GM12891 (cell line): ENCODE results near the gene RPH3AL.

Source experiments
- POLR2A ChIP-seq: IDR thresholded peaks from 2 replicates; pipeline ENCODE4 v1.6.1; 2011; ENCODE audit warnings: low read depth, low read length, control low read depth
- POLR2AphosphoS5 ChIP-seq: IDR thresholded peaks from 2 replicates; pipeline ENCODE4 v1.6.1; 2011; ENCODE audit warnings: low read depth, low read length, control low read depth
- SPI1 ChIP-seq: IDR thresholded peaks from 2 replicates; pipeline ENCODE4 v1.6.1; 2011; ENCODE audit warnings: low read depth, low read length, control low read depth
- TAF1 ChIP-seq: IDR thresholded peaks from 2 replicates; pipeline ENCODE4 v1.6.1; 2011; ENCODE audit warnings: low read depth, low read length, control low read depth

GRCh38 chr17:376936-377863, 24.6 kb upstream of the RPH3AL start:
- TF ChIP-seq POLR2A, result no peak
- no peak for TF ChIP-seq POLR2AphosphoS5
- TF ChIP-seq TAF1, result no peak
- TF ChIP-seq SPI1, result no peak
